A549 treated with RU486 at 1 μM for 4 hours (cell line): ENCODE results near the gene CRYBA2. TPM values are rescaled to one million over a fixed set of nuclear protein-coding genes. Genes with fewer than 3 reads are reported as not detected.

ENCODE experiments used
- total RNA-seq: library from RNA; stranded (reverse); fragments of 200-300 nt; extraction: Qiagen RNA extraction; gene quantifications from 5 replicates; pipeline ENCODE4 v1.2.3, GENCODE V29; 2022; ENCODE audit warnings: low read depth

The CRYBA2 gene, protein sequence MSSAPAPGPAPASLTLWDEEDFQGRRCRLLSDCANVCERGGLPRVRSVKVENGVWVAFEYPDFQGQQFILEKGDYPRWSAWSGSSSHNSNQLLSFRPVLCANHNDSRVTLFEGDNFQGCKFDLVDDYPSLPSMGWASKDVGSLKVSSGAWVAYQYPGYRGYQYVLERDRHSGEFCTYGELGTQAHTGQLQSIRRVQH
- total RNA-seq: 0.54 TPM in 1 of 5 replicates, not detected in the others

DNA sequence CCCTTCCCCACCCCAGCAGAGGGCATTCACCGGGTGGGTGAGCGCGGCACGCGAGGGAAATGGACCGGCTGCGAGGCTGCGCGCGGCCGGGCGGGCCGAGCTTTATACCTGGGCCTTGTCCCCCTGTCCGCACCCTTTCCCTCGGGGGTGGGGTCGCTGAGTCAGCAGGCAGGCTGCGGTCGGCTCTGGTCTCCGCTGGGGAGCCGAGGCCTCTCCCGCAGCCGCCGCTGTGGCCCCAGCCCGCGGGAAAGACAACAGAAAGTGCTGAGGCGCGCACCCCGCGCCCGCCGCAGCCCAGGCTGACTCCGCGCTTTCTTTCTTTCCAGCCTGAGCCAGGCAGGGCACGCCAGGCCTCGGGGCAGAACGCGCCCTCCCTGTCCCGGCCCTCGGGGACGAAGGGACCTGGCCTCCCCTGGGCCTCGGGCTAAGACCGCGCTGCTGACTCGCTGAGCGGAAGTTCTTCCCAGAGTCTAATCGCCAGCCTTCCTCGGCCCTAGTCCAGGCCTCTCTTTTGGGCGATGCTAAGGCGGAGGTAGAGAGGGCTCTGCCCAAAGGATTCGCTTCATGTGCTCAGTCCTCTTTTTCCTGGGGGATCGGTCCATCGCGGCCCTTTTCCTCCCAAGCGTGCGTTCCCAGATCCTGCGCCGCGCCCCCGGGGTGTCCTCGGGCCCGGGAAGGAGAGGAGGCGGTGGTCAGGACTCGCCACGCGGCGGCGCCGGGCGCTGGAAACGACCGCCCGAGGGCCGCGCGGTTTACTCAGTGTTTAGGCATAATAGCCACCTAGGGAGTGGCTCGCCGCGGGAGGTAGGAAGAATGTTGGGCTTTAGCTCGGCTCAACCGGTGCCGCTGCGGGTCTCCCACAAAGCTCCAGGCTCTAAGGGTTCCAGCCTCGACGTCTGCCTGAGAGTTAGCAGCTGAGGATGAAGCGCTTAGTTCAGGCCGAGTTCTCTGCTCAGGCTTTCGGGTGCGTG lies at the start of gene CRYBA2:
Gene CRYBA2 (minus strand): TSS at position 78 of the 971 bp plus-strand sequence. CDS start 246 bp downstream, outside the sequence.

DNA sequence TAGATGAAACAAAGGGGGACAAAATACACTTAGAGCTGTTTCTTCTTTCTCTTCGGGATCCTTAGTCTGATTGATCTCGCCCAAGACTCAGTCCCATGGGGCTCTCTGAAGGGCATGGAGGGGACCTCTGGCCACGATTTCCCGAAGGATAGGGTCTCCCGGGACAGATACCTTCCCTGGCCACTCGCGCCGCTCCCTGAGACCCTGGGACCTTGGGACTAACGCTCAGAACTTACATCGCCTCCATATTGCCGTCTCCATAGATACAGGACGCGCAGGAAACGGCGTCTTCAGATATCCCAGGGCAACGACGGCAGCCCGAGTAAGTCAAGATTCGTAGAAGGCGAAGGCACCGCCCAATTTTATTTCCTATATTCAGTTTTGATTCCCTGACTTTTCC lies 48.0 kb upstream of the CRYBA2 start, which contains the start of gene CFAP65:
Gene CFAP65 (minus strand): TSS at position 265 of the 400 bp plus-strand sequence. CDS start 2,468 bp downstream, outside the sequence.

DNA sequence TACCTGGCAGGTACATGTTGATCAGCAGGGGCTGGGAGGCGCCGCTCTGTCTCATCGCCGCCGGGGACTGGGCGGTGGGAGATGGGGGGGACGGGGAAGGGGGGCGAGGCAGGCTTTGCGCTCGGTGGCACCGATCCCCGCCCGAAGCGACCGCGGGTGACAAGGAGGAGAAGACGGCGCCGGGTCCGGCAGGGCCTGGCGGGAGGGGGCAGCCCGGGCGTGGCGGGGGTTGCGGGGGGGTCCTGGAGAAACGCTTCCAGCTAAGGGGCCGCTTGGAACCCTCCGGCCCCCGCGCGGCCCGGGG lies 8.2 kb downstream of the CRYBA2 start, which contains the start of gene FEV:
Gene FEV (minus strand): TSS at position 164 of the 304 bp plus-strand sequence. CDS start 109 bp downstream, at position 55.

DNA sequence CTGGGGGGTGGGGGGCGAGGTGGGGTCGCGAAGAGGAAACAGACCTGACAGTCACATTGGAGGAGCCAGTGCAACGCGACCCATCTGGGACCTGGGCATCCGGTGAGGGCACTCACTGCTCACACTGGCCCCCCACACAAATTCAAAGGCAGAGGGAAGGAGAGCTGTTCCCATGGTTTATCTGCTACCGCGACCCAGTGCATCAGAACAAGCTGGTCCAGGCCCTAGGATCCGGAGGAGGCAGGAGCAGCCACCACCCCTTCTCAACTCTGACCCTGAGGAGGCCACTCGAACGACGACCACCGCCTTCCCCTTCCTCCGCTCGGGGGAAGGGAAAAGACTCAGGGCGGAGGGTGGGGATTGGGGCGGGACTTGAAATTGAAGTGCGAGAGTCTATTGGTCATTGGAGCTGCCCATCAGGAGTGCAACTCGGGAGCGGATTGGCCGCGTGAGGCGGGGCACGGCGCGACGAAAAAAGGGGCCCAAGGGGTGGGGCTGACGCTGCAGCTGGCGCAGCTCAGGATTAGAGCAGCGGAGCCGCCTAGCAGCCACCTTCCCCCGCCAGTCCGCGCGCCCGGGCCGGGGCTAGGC lies 34.0 kb downstream of the CRYBA2 start, which contains the start of gene CDK5R2:
Gene CDK5R2 (plus strand): TSS at position 526 of the 591 bp plus-strand sequence. CDS start 155 bp downstream, outside the sequence.

Other genes with a start within 250 kb of the CRYBA2 start
- 0.10 to 0.18 TPM (median 0.17 TPM) in 5 replicates for gene CYP27A1, start 211.3 kb downstream of the CRYBA2 start, total RNA-seq
- gene PRKAG3, start 161.6 kb downstream of the CRYBA2 start, total RNA-seq: not detected in 5 replicates
- gene WNT6, start 133.6 kb downstream of the CRYBA2 start, total RNA-seq: 0.14 to 0.24 TPM (median 0.22 TPM) in 4 of 5 replicates, not detected in the other
- 0.07 to 0.31 TPM in 2 of 5 replicates, not detected in the others for gene WNT10A, start 112.6 kb downstream of the CRYBA2 start, total RNA-seq
- 1.7 to 3.4 TPM (median 2.8 TPM) in 5 replicates for gene CDK5R2, start 33.8 kb downstream of the CRYBA2 start, total RNA-seq
- gene FEV, start 8.2 kb downstream of the CRYBA2 start, total RNA-seq: not detected in 5 replicates
- gene CFAP65, start 48.1 kb upstream of the CRYBA2 start, total RNA-seq: 0.05 to 0.32 TPM (median 0.16 TPM) in 5 replicates
- 0.09 to 0.13 TPM (median 0.11 TPM) in 4 of 5 replicates, not detected in the other for gene IHH, start 67.5 kb upstream of the CRYBA2 start, total RNA-seq
- 13.7 to 18.3 TPM (median 15.2 TPM) in 5 replicates for gene NHEJ1, start 167.4 kb upstream of the CRYBA2 start, total RNA-seq
- 0.19 to 0.90 TPM (median 0.53 TPM) in 5 replicates for gene SLC23A3, start 176.6 kb upstream of the CRYBA2 start, total RNA-seq
- gene CNPPD1, start 183.5 kb upstream of the CRYBA2 start, total RNA-seq: 33.7 to 47.7 TPM (median 45.3 TPM) in 5 replicates
- 58.9 to 85.7 TPM (median 81.2 TPM) in 5 replicates for gene RETREG2, start 184.9 kb upstream of the CRYBA2 start, total RNA-seq
- 14.4 to 22.8 TPM (median 19.2 TPM) in 5 replicates for gene ZFAND2B, start 213.4 kb upstream of the CRYBA2 start, total RNA-seq
- 22.5 to 37.5 TPM (median 30.4 TPM) in 5 replicates for gene ABCB6, start 225.5 kb upstream of the CRYBA2 start, total RNA-seq
- gene ATG9A, start 236.2 kb upstream of the CRYBA2 start, total RNA-seq: 42.3 to 53.2 TPM (median 50.2 TPM) in 5 replicates
- gene ANKZF1, start 236.4 kb upstream of the CRYBA2 start, total RNA-seq: 15.1 to 22.0 TPM (median 17.7 TPM) in 5 replicates